ENCODE results near the gene TMEM39A.

Gene TMEM39A, protein sequence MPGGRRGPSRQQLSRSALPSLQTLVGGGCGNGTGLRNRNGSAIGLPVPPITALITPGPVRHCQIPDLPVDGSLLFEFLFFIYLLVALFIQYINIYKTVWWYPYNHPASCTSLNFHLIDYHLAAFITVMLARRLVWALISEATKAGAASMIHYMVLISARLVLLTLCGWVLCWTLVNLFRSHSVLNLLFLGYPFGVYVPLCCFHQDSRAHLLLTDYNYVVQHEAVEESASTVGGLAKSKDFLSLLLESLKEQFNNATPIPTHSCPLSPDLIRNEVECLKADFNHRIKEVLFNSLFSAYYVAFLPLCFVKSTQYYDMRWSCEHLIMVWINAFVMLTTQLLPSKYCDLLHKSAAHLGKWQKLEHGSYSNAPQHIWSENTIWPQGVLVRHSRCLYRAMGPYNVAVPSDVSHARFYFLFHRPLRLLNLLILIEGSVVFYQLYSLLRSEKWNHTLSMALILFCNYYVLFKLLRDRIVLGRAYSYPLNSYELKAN

DNA sequence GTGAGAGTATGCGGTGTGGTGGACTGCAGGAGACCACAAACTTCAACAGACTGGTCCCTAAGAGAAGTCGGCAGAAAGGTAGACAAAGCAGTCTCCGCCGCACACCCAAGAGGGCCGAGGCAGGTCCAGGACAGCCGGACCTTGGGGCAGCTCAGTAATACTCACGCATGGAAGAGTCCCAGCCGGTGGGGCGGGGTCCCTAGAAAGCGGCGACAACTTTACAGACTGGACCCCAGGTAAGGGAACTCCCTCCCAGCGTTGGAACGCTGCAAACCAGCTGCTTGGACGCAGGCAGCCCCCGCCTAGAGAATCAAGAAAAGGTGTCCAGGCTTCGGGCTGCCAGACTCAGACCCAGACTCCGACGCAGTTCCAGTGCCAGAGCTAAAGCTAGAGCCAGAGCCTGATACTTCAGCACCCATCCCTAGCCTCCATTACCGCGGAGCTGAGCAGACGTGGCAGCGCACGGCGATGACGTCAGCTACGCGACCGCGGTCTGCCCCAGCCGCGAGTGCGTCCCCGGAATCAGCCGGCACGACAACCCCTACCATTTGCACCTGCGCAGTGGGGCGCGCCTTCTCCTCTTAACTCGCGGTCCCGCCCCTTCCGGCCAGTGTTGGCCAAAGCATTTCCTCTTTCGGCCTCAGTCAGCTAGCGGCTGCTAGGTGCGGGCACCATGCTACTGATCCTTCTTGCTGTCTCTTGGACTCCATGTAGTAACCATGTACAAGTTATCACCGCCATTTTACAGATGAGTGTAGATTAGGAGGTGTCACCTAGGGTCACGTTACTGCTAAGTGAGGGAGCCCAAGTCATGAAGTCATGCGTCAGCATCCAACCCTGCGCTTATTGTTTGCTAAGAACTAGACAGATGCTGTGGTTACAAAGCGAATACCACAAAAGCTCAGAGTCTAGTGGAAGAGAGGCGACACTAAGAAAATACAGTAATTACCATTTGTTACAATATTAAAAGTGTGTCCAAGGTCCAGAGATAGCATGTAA, at the start of gene TMEM39A:
TSS of gene TMEM39A (minus strand) at position 445 of the 999 bp plus-strand sequence. CDS start 1,541 bp downstream, outside the sequence.
- peak; percentile 99 for DNase-seq (ENCODE audit: low read depth in 2 of 2)

DNA sequence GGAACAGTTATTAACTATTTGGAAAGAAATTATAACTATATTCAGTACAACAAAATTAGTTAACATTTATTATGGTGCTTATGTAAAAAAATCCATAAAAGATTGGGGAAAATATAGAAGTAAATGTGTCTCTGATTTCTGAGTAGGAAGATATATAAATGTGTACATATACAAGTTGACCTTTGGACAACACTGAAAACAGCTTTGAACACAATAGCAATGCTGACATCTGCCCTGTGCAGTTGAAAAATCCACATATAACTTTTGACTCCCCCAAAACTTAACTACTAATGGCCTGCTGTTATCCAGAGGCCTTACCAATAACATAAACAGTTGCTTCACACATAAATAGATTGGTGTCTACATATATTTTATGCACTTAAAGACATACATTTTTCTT, 47.3 kb upstream of the TMEM39A start:
- no peak for DNase-seq (ENCODE audit: low read depth in 2 of 2)

DNA sequence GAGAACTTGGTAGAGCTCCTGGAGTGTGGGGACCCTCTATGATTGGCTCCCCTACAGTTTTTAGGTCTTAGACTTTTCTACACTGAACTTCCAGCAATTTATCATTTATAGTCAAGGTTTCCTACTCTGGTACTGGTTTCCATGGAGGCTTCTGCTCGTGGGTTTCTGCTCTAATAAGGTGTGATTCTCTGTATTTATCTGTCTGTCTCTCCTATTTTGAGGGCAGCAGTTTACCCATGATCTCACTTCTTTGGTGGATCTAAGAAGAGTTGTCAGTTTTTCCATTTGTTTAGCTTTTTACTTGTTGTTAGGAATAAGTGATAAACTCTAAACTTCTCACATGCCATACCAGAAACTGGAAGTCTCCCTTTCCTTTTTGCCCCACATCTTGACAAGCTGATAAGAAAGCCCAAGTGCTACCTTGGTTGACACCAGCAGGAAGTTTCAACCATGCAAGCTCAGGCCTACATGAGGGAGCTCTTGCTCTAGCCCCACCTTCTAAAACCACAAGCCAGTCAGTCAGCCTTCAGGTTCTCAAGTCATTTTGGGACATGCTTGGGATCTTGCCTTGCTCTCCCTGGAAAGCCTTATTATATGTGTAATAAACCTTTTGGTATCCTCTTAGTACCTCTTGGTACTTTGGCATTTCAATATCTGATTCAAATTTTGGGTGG, 44.9 kb upstream of the TMEM39A start:
- no peak for DNase-seq (ENCODE audit: low read depth in 2 of 2)

DNA sequence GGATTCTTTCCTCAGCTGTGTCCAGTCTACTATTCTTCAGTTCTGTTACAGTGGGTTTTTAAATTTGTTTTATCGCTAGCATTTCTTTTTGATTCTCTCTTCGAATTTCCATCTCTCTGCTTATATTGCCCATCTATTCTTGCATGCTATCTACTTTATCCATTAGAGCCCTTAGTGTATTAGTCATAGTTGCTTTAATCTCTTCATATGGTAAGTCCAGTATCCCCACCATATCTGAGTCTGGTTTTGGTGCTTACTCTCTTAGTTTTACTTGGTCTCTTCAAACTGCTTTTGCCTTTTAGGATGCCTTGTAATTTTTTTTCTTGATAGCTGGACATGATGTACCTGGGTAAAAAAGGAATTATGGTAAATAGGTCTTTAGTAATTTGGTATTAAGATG, 44.0 kb upstream of the TMEM39A start:
- DNase-seq (ENCODE audit: low read depth in 2 of 2): no peak

DNA sequence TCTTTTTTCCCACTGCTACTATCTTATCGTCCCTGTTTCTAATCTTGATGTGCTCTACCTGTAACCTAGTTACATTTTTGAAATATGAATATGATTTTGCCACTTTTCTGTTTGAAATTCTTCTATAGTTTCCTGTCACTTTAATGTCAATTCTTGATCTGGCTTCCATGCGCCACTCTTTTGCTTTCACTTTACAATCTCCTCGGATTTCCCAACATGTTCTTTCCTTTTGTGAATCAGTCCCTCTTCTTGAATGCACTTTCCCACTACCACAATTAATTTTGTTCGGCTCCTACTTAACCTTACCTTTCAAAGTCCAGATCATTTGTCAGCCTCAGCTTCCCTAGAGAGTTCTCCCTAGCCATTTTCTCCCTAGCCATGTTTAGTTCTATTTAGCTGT, 43.2 kb upstream of the TMEM39A start:
- DNase-seq (ENCODE audit: low read depth in 2 of 2): no peak

DNA sequence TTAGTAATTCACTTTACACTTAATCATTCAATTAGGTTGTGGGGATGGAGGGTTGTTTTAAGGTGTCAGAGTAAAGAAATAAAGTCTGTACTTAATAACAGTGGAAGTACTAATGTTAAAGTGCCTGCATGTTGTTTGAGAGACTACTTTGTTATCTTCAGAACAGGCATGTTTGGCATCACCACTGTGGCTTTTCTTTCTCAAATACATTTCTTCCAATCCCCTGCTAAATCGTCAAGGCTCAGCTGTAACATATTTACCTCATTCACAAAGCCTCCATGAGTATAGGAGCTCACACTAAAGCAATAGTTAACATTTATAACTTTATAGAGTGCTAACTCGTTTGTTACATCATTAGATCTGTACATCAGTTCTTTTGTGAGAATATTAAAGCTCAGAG, 37.5 kb upstream of the TMEM39A start:
- no peak for DNase-seq (ENCODE audit: low read depth in 2 of 2)

DNA sequence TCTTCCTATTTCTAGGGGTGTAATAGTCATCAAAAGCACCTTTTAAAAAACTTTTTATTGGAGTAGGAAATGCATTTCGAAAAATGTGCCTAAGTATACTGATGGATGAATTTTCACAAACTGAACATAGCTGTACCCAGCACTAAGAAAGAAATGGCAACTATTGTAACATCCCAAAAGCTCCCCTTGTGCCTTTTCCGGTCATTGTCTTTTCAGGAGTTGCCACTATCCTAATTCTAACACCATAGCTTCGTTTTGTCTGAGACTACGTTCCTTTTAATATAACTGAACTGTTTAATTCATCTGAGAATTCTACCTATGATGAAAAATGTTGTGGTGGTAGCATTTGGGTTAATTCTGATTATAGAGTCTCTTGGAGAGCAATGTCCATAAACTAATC, 36.9 kb upstream of the TMEM39A start:
- DNase-seq (ENCODE audit: low read depth in 2 of 2): no peak

DNA sequence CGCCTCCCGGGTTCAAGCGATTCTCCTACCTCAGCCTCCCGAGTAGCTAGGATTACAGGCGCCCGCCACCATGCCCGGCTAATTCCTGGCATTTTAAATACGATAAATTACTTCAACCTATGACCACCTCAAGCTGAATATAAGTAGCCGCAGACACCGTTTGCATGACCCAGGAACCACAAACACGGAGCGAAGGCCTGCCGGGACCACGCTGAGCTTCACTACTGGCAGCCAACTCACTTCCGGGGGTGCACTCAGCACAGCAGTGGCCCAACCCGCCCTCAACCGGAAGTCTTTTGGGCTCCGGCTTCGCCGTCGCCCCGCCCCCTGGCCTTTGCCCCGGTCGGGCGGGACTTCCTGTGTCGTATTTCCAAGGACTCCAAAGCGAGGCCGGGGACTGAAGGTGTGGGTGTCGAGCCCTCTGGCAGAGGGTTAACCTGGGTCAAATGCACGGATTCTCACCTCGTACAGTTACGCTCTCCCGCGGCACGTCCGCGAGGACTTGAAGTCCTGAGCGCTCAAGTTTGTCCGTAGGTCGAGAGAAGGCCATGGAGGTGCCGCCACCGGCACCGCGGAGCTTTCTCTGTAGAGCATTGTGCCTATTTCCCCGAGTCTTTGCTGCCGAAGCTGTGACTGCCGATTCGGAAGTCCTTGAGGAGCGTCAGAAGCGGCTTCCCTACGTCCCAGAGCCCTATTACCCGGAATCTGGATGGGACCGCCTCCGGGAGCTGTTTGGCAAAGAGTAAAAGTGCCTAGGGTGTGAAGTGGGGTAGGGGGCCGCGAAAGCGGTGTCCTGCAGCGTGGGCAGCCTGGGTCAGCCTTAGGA, 35.0 kb upstream of the TMEM39A start, which contains the start of gene TIMMDC1:
TSS of gene TIMMDC1 (plus strand) at position 362 of the 826 bp plus-strand sequence. CDS start at position 549, 187 bp downstream.
- DNase-seq (ENCODE audit: low read depth in 2 of 2): peak; percentile 96

DNA sequence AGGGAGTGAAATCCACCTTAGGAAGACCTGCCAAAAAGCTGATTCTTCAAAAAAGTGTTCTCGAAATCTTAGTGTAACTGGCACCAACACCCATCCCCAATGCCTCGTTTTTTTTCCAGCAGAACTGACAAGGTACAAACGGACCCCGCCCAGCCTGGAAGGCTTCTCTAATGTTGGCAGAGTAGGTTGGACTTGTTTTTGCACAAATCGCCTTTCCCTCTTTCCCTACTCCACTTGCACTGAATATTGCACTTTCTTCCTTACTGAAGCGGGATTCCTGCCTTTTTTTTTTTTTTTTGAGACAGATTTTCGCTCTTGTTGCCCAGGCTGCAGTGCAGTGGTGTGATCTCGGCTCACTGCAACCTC, 34.4 kb upstream of the TMEM39A start:
- DNase-seq (ENCODE audit: low read depth in 2 of 2): no peak

DNA sequence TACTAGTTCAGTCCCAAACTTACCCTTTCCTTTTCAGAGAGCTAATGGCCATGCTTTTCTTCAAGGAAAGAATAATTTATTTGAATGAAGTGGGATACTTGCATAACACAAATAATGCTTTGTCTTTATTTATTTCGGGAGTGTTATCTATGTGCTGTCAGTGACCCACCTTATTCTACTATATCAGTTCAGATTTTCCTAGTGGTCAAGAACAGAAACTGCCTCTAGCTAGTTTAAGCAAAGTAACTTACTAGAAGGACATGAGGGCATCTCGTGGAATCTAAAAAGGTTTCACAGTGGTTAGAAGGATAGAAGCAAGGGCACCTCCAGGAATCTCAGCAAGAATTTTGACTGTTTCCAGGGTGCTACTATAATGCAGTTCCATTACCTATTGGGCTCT, 31.2 kb upstream of the TMEM39A start:
- no peak for DNase-seq (ENCODE audit: low read depth in 2 of 2)

DNA sequence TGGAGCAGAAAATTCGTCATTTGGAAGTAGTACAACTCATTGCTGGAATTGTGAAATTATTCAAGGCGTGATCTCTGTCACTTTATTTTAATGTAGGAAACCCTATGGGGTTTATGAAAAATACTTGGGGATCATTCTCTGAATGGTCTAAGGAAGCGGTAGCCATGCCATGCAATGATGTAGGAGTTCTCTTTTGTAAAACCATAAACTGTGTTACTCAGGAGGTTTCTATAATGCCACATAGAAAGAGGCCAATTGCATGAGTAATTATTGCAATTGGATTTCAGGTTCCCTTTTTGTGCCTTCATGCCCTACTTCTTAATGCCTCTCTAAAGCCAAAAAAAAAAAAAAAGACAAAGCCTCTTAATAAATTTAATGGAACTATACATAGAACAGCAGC, 29.4 kb upstream of the TMEM39A start:
- no peak for DNase-seq (ENCODE audit: low read depth in 2 of 2)

DNA sequence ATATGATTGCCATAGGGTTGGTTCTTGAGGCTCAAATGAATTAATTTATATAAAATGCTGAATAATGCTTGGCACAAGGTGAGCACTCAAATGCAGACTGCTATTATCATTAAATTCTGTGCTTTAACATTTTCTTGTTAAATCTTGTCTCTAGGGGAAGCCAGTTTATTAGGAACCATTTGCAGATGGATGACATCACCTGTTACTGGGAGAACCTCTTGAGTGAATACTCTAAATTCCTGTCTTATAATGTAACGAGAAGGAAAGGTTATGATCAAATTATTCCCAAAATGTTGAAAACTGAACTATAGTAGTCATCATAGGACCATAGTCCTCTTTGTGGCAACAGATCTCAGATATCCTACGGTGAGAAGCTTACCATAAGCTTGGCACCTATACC, 28.7 kb upstream of the TMEM39A start:
- no peak for DNase-seq (ENCODE audit: low read depth in 2 of 2)

DNA sequence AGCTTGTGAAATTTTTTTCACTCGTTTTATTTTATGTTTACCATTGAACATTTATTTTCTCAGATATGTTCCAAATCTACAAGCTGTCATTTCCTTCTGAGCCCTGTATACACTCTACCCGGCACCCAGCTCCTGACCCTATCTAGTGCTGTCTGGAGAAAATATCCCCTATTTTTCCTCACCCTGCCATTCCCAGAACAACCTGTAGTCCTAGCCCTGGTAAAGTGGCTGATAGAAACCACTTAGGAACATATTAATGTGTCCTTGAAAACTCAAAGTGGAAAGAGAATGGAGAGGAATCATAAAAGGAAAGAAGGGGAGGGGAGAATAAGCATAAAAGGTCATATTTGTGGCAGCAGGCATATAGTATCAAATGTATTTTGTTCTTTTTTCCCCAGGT, 26.7 kb upstream of the TMEM39A start:
- no peak for DNase-seq (ENCODE audit: low read depth in 2 of 2)

DNA sequence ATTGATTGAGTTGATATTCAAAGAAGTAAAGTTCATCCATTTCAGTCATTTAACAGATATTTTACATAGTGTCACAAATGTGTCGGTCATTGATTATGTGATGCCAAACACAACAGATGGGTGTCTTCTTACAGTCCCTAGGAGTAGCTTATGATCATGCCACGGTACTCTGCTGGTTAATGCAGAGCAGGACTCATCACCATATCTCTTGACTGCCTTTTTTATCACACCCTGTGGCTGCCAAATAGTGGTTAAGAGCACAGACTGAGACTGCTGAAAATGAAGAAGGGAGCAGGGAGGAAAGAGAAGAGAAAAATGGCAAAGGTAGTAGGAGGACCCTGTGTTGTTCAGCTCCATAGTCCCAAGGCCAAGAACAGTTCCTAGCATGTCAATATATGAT, 22.1 kb upstream of the TMEM39A start:
- no peak for DNase-seq (ENCODE audit: low read depth in 2 of 2)

DNA sequence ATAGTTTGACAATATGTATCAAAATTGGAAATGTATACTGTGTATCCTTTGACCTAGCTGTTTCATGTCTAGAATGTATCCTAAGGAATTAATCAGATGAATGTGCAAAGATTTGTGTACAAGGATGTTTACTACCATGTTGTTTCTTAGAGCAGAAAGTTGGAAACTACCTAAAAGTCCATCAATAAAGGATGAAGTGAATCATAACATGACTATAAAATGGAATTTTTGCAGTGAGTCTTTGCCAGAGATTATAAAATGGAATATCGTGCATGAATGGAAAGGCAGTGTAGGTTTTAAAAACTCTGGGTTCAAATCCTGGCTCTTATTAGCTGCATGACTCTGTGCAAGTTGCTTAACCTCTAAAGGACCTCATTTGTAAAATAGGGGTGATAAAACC, 19.7 kb upstream of the TMEM39A start:
- no peak for DNase-seq (ENCODE audit: low read depth in 2 of 2)

DNA sequence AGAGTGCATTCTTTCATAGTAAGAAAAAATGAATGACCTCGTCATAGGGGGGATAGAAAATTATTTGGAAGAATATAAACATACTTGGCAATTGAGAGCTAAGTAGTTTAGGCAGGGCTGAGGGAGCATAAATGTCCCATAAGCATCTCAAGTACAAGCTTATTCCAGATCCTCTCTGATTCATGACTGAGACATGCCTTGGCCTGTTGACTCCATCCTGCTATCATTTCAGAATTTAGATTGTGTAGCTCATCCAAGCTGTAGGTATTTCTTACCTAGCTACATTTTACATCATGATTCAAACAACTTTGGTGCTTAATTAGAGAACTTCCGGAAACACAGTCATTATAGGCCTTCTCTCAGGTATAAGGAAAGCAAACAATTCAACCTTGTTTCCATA, 17.7 kb upstream of the TMEM39A start:
- DNase-seq (ENCODE audit: low read depth in 2 of 2): no peak

DNA sequence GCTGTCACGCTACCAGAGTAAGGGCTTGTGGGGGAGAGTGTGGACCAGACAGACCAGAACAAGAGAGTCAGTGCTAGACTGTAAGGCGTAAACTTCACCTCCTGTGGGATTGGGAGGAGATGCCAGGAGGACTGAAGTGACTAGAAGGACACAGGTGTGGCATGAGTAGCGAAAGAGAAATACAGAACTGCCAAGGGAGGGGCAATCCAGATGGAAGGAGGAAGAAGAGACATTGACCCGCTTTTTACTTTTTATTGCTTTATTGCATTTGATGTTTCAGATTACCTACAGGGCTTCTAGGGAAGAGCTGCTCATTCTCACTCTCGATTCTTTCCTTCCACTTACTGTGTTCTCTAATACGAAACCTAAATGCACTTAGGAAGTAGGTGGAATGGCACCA, 7.5 kb upstream of the TMEM39A start:
- DNase-seq (ENCODE audit: low read depth in 2 of 2): no peak

DNA sequence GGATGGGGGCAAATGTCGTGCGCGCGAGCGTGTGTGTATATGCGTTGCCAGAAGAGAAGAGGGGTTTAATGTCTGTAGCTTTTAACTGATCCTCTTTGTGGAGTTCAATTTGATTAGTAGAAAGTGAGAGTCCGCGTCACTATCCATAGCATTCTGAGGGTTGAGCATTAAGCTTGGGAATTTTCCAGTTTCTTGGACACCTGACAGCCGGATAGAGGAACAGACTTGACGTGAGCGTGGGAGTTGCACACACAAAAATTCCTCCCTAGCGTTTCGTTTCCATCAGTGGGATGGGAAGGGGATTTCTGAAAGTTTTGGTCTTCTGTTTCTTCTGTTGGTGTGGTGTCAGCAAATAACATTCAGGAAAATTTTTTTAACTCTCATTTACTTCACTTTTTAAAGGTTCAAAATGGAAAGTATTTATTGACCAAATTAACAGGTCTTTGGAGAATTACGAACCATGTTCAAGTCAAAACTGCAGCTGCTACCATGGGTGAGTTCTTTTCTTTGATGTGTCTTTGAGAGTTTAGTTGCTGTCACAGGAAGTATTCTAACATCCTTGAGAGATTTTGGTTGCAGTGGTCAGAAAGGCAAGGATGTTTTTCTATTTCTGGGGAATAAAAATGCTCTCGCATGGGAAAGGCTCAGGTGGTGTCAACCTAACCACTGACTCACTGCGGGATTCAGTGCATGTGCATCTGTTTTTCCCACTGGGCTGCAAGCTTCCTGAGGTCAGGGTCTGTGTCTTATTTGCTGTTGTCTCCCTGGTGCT, 6.2 kb upstream of the TMEM39A start:
- no peak for DNase-seq (ENCODE audit: low read depth in 2 of 2)

DNA sequence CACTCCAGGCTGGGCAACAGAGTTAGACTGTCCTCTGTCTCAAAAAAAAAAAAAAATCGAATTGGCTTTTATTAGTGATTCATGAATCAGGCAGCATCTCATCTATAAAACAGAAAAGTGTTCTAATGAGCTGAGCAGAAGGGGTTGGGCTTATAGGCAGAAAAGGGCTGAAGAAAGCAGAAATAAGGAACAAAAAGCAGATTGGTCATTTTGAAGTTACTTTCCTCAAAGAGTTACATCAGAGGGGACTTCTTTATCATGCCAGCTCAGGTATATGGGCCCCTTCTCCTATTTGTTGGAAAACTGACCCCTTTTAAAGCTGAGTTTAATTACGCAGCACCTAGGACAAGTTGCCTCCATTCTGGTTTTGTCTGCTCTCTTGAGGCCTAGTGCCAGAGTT, 4.6 kb upstream of the TMEM39A start:
- no peak for DNase-seq (ENCODE audit: low read depth in 2 of 2)

DNA sequence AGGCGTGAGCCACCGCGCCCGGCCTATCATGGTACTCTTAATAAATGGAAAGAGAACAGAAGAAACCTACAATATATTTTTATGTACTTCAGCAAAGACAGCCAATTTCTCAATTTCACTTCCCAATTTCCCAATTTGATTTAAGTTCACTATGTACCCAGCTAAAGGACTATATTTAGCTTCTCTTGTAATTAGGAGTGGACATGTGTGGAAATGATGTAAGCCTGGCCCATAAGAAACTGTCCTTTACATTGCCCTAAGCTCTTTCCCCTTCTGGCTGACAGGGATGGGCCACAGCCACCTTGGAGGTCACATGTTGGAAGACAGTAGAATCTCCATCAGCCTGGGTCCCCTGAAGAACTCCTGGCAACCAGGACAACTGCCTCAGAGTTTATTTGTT, 6.2 kb downstream of the TMEM39A start:
- no peak for DNase-seq (ENCODE audit: low read depth in 2 of 2)
